SU-DHL-6 (cell line): Measurements from ENCODE around the gene DOK6.

Experiments
- H2AFZ ChIP-seq: fragments of 200-600 bp; sonication (generic); 2 replicates; pipeline ENCODE4 v1.6.1; 2014; ENCODE audit warnings: low read depth, mild to moderate bottlenecking, moderate library complexity, mixed read lengths, antibody characterized with exemption, low read length; ENCODE audit not compliant: severe bottlenecking
- H3F3A ChIP-seq: fragments of 200-600 bp; shearing (Covaris generic); 2 replicates; pipeline ENCODE4 v1.6.0; 2016; ENCODE audit warnings: antibody characterized with exemption, mild to moderate bottlenecking; ENCODE audit not compliant: insufficient read depth
- H3K27ac ChIP-seq: fragments of 200-600 bp; sonication (generic); 2 replicates; pipeline ENCODE4 v1.5.1; 2016; ENCODE audit warnings: low read depth, mild to moderate bottlenecking, low read length, moderate library complexity, mixed read lengths
- H3K27me3 ChIP-seq: fragments of 200-600 bp; sonication (generic), shearing (Covaris generic); 2 replicates; pipeline ENCODE4 v1.6.0; 2014; ENCODE audit warnings: mild to moderate bottlenecking, low read length
- H3K36me3 ChIP-seq: fragments of 200-600 bp; sonication (generic); 2 replicates; pipeline ENCODE4 v1.6.1; 2014; ENCODE audit warnings: mild to moderate bottlenecking, low read length, mixed read lengths
- H3K4me2 ChIP-seq: fragments of 300-600, 200-600 bp; shearing (Covaris generic), sonication (generic); 2 replicates; pipeline ENCODE4 v1.6.0; 2014; ENCODE audit warnings: low read length, low read depth, mild to moderate bottlenecking; ENCODE audit not compliant: poor library complexity, severe bottlenecking
- H3K4me3 ChIP-seq: fragments of 200-600 bp; sonication (generic); 2 replicates; pipeline ENCODE4 v1.5.1; 2014; ENCODE audit warnings: antibody characterized with exemption, low read length, mild to moderate bottlenecking, mixed read lengths; ENCODE audit not compliant: insufficient read depth, poor library complexity, severe bottlenecking
- H3K79me2 ChIP-seq: fragments of 200-600 bp; sonication (generic); 2 replicates; pipeline ENCODE4 v1.6.1; 2014; ENCODE audit warnings: mild to moderate bottlenecking, low read length, moderate library complexity; ENCODE audit not compliant: insufficient read depth
- H3K9ac ChIP-seq: fragments of 200-600 bp; sonication (generic); 2 replicates; pipeline ENCODE4 v1.7.0; 2014; ENCODE audit warnings: mild to moderate bottlenecking, low read length
- H3K9me2 ChIP-seq: fragments of 200-600 bp; sonication (generic); replicated peaks from 2 replicates; pipeline ENCODE4 v1.6.1; 2014; ENCODE audit warnings: low read length; ENCODE audit not compliant: insufficient read depth
- H3K9me3 ChIP-seq: fragments of 200-600 bp; sonication (generic); 2 replicates; pipeline ENCODE4 v1.6.1; 2014; ENCODE audit warnings: low read length, mixed read lengths; ENCODE audit not compliant: insufficient read depth
- H4K20me1 ChIP-seq: fragments of 200-600 bp; sonication (generic); 2 replicates; pipeline ENCODE4 v1.6.1; 2014; ENCODE audit warnings: low read depth, mild to moderate bottlenecking, antibody characterized with exemption, low read length, moderate library complexity, mixed read lengths
- CTCF ChIP-seq: fragments of 200-600 bp; sonication (generic); IDR thresholded peaks from one replicate; pipeline ENCODE4 v1.5.1; 2017; ENCODE audit warnings: antibody characterized with exemption, mild to moderate bottlenecking, low read length, moderate library complexity; ENCODE audit not compliant: insufficient read depth, poor library complexity, severe bottlenecking
- EZH2phosphoT487 ChIP-seq: fragments of 200-600 bp; sonication (generic), shearing (Covaris generic); conservative IDR thresholded peaks from 2 replicates; pipeline ENCODE4 v1.6.1; 2018; ENCODE audit warnings: mild to moderate bottlenecking, antibody characterized with exemption, low read length, moderate library complexity, mixed read lengths

The DOK6 gene

GRCh38 chr18:69838003-69838402 lies 437.3 kb downstream of the DOK6 start:
- no peak for TF ChIP-seq EZH2phosphoT487
- H3K79me2 ChIP-seq: no peaks in the 10 kb centered on the region
- no peaks in the 10 kb centered on the region for H3K36me3 ChIP-seq
- H3K27me3 ChIP-seq: no peaks in the 10 kb centered on the region
- no peak overlapping the region for H3K4me2 ChIP-seq
- H3K27ac ChIP-seq: no peak overlapping the region
- H3F3A ChIP-seq: no peaks in the 10 kb centered on the region
- H4K20me1 ChIP-seq: no peaks in the 10 kb centered on the region
- H2AFZ ChIP-seq: no peak overlapping the region
- H3K9me3 ChIP-seq: no peaks in the 10 kb centered on the region
- H3K9me2 ChIP-seq: no peaks in the 10 kb centered on the region
- H3K9ac ChIP-seq: no peak overlapping the region
- no peak overlapping the region for H3K4me3 ChIP-seq

- Histone ChIP-seq H3K36me3 (no peaks in the 10 kb centered on the region), H3K9me3 (no peaks in the 10 kb centered on the region), H3K4me2 (no peak overlapping the region), H3K4me3 (no peak overlapping the region), H3K9me2 (no peaks in the 10 kb centered on the region), H3F3A (no peaks in the 10 kb centered on the region), H3K79me2 (no peaks in the 10 kb centered on the region), H4K20me1 (no peaks in the 10 kb centered on the region), H3K27me3 (no peaks in the 10 kb centered on the region), H3K27ac (no peak overlapping the region), H3K9ac (no peak overlapping the region), H2AFZ (no peak overlapping the region)
- TF ChIP-seq EZH2phosphoT487: no peak
- TF ChIP-seq CTCF: no peak
Observed at GRCh38 chr18:69838620-69839411, 438.1 kb downstream of the DOK6 start.

GRCh38 chr18:69839497-69839896 lies 438.8 kb downstream of the DOK6 start:
- no peaks in the 10 kb centered on the region for H4K20me1 ChIP-seq
- no peak overlapping the region for H3K9ac ChIP-seq
- no peaks in the 10 kb centered on the region for H3F3A ChIP-seq
- TF ChIP-seq EZH2phosphoT487 (no peak), CTCF (no peak)
- H2AFZ ChIP-seq: no peak overlapping the region
- no peaks in the 10 kb centered on the region for H3K27me3 ChIP-seq
- no peaks in the 10 kb centered on the region for H3K9me3 ChIP-seq
- no peak overlapping the region for H3K4me2 ChIP-seq
- H3K4me3 ChIP-seq: no peak overlapping the region
- H3K79me2 ChIP-seq: no peaks in the 10 kb centered on the region
- H3K36me3 ChIP-seq: no peaks in the 10 kb centered on the region
- no peak overlapping the region for H3K27ac ChIP-seq
- H3K9me2 ChIP-seq: no peaks in the 10 kb centered on the region

GRCh38 chr18:69840001-69840400 lies 439.3 kb downstream of the DOK6 start:
- H3K27ac ChIP-seq: no peak overlapping the region
- H3K4me3 ChIP-seq: no peak overlapping the region
- H3K4me2 ChIP-seq: no peak overlapping the region

More at GRCh38 chr18:69840001-69840400, 439.3 kb downstream of the DOK6 start:
- no peaks in the 10 kb centered on the region for H3K9me3 ChIP-seq
- no peaks in the 10 kb centered on the region for H3K9me2 ChIP-seq
- H4K20me1 ChIP-seq: no peaks in the 10 kb centered on the region
- TF ChIP-seq EZH2phosphoT487 (no peak), CTCF (no peak)
- H3K27me3 ChIP-seq: no peaks in the 10 kb centered on the region
- no peak overlapping the region for H3K9ac ChIP-seq
- H3F3A ChIP-seq: no peaks in the 10 kb centered on the region
- H3K36me3 ChIP-seq: no peaks in the 10 kb centered on the region
- H2AFZ ChIP-seq: no peak overlapping the region
- no peaks in the 10 kb centered on the region for H3K79me2 ChIP-seq
